Measurements from ENCODE around the gene MBNL1. TPM values are rescaled to one million over a fixed set of nuclear protein-coding genes. Genes with fewer than 3 reads are reported as not detected.

MBNL1 gene
- polyA plus RNA-seq, 1 donor (not counting 4 experiments of a cell fraction or from before 2014, with no cell fraction given), result 58.3 TPM

- Histone ChIP-seq H3K9ac (ENCODE audit: control insufficient read depth, extremely low read depth, insufficient read depth, low read length) (no peak overlapping the region), H3K9me3 (ENCODE audit: control insufficient read depth, low read depth, low read length) (no peaks in the 10 kb centered on the region)
Observed at GRCh38 chr3:152307829-152308474, 39.2 kb downstream of the MBNL1 start.

GRCh38 chr3:152308475-152308844, 39.7 kb downstream of the MBNL1 start:
- no peak overlapping the region for H3K4me3 ChIP-seq (ENCODE audit: control insufficient read depth in 2 of 3, extremely low read depth in 1 of 3, insufficient read depth in 2 of 3, low read depth in 1 of 3, low read length in 3 of 3)
- DNase-seq (ENCODE audit: low read depth, low spot score), result no peak
- H3K9me3 ChIP-seq (ENCODE audit: control insufficient read depth, low read depth, low read length), result no peaks in the 10 kb centered on the region
- no peaks in the 10 kb centered on the region for H3K9me1 ChIP-seq (ENCODE audit: control insufficient read depth, extremely low read depth, insufficient read depth, low read length)
- H3K4me1 ChIP-seq (ENCODE audit: control insufficient read depth, extremely low read depth, insufficient read depth, low read length), result peaks cover 22% of the 10 kb centered on the region
- H3K9ac ChIP-seq (ENCODE audit: control insufficient read depth, extremely low read depth, insufficient read depth, low read length), result no peak overlapping the region
- no peaks in the 10 kb centered on the region for H4K20me1 ChIP-seq (ENCODE audit: control insufficient read depth, extremely low read depth, insufficient read depth, low read length)
- peaks cover 76% of the 10 kb centered on the region for H3K79me2 ChIP-seq (ENCODE audit: control insufficient read depth, insufficient read depth, low read length)
- FAIRE-seq, result no peak
- peak overlapping the region; percentile 69 for H3K27ac ChIP-seq (ENCODE audit: control insufficient read depth, insufficient read depth, low read length)
- no peak overlapping the region for H3K4me2 ChIP-seq (ENCODE audit: control insufficient read depth, extremely low read depth, insufficient read depth, low read depth, low read length)
- H3K27me3 ChIP-seq (ENCODE audit: control insufficient read depth, extremely low read depth, insufficient read depth, low read length), result no peaks in the 10 kb centered on the region
- dilution Hi-C loops (cut with MboI; ENCODE audit: extremely low pct_ligation_motif_present, low sequenced_read_pairs), result no loop called here
- H3K36me3 ChIP-seq (ENCODE audit: control insufficient read depth in 2 of 2, extremely low read depth in 1 of 2, insufficient read depth in 2 of 2, low read length in 2 of 2), result peaks cover 0 to 3% of the 10 kb centered on the region in 2 experiments
- TF ChIP-seq CTCF (optimal IDR thresholded peaks at IDR 0.05 in 1 of 3, IDR thresholded peaks at IDR 0.05 in 1 of 3, conservative IDR thresholded peaks at IDR 0.05 in 1 of 3; ENCODE audit: extremely low read depth in 1 of 3, insufficient read depth in 2 of 3, low read length in 3 of 3), result no peak
- no peak for TF ChIP-seq EZH2 (IDR thresholded peaks at IDR 0.05; ENCODE audit: low read length)
- H2AFZ ChIP-seq (ENCODE audit: control insufficient read depth, low read length), result no peak overlapping the region

More at GRCh38 chr3:152307829-152308474, 39.2 kb downstream of the MBNL1 start:
- no peaks in the 10 kb centered on the region for H3K9me1 ChIP-seq (ENCODE audit: control insufficient read depth, extremely low read depth, insufficient read depth, low read length)
- no peaks in the 10 kb centered on the region for H4K20me1 ChIP-seq (ENCODE audit: control insufficient read depth, extremely low read depth, insufficient read depth, low read length)
- no peaks in the 10 kb centered on the region for H3K36me3 ChIP-seq (ENCODE audit: control insufficient read depth in 2 of 2, extremely low read depth in 1 of 2, insufficient read depth in 2 of 2, low read length in 2 of 2)
- H3K27me3 ChIP-seq (ENCODE audit: control insufficient read depth, extremely low read depth, insufficient read depth, low read length), result no peaks in the 10 kb centered on the region
- DNase-seq (ENCODE audit: low read depth, low spot score) (no peak), FAIRE-seq (no peak)
- dilution Hi-C loops (cut with MboI; ENCODE audit: extremely low pct_ligation_motif_present, low sequenced_read_pairs), result no loop called here
- H3K4me3 ChIP-seq (ENCODE audit: control insufficient read depth in 2 of 3, extremely low read depth in 1 of 3, insufficient read depth in 2 of 3, low read depth in 1 of 3, low read length in 3 of 3), result no peak overlapping the region
- peaks cover 77% of the 10 kb centered on the region for H3K79me2 ChIP-seq (ENCODE audit: control insufficient read depth, insufficient read depth, low read length)
- TF ChIP-seq EZH2 (IDR thresholded peaks at IDR 0.05; ENCODE audit: low read length) (no peak), CTCF (optimal IDR thresholded peaks at IDR 0.05 in 1 of 3, IDR thresholded peaks at IDR 0.05 in 1 of 3, conservative IDR thresholded peaks at IDR 0.05 in 1 of 3; ENCODE audit: extremely low read depth in 1 of 3, insufficient read depth in 2 of 3, low read length in 3 of 3) (no peak)
- peak overlapping the region; percentile 69 for H3K27ac ChIP-seq (ENCODE audit: control insufficient read depth, insufficient read depth, low read length)
- H3K4me1 ChIP-seq (ENCODE audit: control insufficient read depth, extremely low read depth, insufficient read depth, low read length), result peaks cover 22% of the 10 kb centered on the region
- H2AFZ ChIP-seq (ENCODE audit: control insufficient read depth, low read length), result no peak overlapping the region
- no peak overlapping the region for H3K4me2 ChIP-seq (ENCODE audit: control insufficient read depth, extremely low read depth, insufficient read depth, low read depth, low read length)
